GM12872 (cell line): Measurements from ENCODE around the gene NAPG.

Experiments
- TF ChIP-seq, protein P1 (sequence below): IDR thresholded peaks from 3 replicates; pipeline ENCODE4 v1.5.1; 2011; ENCODE audit warnings: low read depth, mild to moderate bottlenecking, low read length, moderate library complexity; ENCODE audit not compliant: insufficient read depth

Gene NAPG

DNA sequence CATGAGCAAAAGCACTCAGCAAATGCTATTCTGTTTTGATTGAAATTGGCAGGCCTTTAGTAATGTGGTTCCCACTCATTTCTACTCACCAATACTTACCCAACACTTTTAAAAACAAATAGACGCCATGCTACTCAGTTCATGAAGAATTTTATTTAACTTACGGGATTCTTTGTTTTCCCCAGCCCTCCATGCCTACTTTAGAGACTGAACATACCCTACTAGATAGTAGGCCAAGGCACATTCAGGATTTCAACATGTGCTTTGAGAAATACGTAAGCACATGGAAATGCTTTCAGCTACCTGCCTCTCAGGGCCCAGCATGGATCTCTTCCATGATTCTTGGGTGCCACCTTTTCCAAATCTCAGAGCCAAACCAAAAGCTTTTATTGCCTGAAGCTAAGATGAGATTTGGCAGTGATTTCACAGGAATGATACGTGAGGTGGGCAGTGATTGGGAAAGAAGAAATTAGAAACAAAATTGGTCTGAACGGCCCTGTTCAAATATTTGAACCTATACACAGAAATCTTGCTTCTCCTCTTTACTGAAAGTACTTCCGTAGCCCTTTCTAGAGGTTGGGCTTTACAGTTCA is 31.4 kb downstream of the NAPG start:
- TF ChIP-seq, protein P1, sequence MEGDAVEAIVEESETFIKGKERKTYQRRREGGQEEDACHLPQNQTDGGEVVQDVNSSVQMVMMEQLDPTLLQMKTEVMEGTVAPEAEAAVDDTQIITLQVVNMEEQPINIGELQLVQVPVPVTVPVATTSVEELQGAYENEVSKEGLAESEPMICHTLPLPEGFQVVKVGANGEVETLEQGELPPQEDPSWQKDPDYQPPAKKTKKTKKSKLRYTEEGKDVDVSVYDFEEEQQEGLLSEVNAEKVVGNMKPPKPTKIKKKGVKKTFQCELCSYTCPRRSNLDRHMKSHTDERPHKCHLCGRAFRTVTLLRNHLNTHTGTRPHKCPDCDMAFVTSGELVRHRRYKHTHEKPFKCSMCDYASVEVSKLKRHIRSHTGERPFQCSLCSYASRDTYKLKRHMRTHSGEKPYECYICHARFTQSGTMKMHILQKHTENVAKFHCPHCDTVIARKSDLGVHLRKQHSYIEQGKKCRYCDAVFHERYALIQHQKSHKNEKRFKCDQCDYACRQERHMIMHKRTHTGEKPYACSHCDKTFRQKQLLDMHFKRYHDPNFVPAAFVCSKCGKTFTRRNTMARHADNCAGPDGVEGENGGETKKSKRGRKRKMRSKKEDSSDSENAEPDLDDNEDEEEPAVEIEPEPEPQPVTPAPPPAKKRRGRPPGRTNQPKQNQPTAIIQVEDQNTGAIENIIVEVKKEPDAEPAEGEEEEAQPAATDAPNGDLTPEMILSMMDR: no peak

DNA sequence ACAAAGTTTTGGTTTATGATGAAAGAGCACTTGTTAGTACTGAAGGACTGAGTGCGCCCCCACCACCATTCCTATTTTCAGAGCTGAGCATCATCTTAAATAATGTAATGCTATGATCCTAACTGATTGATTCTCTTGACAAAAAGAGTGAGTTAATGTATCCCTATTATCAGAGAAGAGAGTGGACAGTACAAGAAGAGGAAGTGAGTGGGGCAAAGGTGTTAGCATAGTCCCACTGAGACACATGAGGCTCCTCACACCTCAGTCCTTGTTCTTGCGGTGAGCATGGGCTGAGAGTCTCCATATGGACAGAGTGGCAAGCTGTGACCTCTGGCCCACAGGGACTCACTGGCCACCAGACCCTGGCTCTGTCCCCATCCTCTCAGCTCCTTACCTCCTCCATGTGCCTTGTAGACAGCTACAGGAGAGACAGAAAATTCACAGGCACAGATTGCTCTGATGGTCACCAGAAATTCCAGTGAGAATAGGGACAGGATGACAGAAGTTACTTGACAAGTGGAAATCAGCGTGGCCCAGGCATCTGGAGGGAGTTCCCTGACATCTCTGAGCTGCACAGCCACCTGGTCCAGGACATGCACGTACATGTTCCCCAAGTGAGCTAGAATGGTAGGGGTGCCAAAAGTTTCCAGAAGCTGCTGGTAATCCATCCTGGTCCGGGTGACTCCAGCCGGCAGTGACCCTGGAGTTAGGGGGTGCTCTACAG is 32.6 kb downstream of the NAPG start:
- TF ChIP-seq, protein P1: no peak

DNA sequence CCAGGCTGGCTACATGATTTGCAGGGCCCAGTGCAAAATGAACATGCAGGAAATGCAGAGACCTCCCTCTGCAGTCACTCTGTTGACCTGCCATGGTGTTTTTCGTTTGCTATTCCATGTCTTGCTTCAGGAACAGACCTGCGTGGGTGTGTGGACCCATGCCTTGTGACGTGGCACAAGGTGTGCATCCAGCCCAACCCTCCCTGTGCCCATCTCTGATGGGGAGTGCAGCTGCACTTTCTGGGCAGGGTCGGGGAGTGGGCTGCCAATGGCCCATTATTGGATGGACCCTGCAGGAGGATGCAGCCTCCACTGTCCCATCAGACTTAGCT is 33.1 kb downstream of the NAPG start:
- TF ChIP-seq, protein P1: no peak

DNA sequence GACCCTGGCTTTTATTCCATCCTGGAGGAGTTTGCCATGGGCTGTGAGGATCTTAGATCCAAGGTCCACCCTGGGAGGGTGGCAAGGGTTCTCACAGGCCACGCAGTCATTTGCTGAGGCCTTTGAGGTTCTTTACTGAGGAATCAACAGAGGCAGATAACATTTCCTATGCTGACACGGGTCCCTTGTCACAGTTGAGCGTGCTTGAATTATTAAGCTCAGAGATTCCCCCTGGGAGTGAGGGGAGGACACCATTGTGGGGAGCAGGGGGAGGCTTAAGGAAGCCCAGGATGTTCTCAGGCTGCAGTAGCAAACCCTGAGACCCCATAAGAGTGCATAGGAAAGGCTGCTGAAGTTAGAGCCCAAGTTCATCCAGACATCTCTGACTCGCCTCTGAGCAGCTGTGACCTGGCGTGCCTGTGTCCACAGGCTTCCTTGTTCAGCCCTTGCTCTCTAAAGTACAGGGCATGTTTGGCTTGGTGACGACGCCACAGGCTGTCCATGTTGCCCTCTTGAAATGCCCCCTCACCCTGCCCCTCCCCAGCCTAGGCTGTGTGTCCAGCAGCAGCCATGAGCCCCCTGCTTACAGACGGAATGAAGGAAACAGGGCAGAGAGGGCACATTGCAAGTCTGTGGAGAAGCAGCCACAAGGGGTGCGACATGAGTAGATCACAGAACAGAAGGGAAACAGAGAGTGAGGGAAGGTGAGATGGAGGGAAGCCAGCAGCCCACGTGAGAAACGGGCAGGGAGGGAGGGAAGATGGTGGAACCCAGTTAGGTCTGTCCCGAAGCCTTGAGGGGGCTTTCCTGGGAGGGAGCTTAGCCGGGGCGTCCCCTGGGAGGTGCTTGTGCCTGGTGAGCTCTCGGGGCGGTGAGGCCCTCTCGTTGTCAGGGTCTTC is 34.0 kb downstream of the NAPG start:
- TF ChIP-seq, protein P1: no peak

DNA sequence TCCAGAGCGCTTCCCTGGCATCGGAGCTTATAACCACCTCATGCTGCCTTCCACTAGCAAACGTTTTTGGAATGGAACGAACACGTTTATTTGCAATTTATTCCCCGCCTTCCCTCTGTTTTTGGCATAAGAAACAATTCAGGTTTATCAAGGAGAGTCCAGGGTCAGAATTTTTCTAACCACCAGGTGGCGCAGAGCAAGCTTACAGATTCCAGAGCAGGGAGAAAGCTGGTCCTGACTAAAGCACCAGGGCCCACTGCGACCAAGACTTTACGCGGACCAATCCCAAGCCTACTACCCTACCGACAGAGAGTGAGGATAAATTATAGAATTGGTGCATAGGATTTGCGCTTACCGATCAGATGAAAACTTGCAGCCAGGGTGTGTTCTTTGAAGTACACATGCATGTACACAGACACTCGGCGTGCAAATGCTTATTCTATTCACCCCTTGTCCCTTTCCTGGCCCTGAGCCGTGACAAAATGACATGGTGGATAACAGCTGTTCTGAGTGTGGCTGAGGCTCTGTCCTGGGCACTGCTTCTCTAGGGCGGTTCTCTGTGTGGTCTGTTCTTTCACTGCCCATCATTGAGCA is 34.7 kb downstream of the NAPG start:
- TF ChIP-seq, protein P1: peak; percentile 75

DNA sequence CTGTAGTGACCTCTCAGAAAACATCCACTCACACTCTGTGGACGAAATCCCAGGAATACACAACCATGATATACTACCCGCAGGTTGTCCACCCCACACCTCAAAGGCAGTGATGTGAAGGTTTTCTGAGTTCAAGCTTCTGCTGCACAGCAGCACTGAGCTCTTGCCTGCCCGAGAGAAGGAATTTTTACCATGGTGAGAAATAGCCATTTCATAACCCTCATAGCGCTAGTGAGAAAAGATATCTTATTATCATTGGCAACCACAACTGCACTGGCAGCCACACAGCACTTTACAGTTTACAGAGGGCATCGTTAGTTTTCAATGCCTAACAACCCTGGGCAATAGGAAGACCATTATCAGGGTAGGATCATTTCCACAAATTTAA is 36.9 kb downstream of the NAPG start:
- TF ChIP-seq, protein P1: no peak

DNA sequence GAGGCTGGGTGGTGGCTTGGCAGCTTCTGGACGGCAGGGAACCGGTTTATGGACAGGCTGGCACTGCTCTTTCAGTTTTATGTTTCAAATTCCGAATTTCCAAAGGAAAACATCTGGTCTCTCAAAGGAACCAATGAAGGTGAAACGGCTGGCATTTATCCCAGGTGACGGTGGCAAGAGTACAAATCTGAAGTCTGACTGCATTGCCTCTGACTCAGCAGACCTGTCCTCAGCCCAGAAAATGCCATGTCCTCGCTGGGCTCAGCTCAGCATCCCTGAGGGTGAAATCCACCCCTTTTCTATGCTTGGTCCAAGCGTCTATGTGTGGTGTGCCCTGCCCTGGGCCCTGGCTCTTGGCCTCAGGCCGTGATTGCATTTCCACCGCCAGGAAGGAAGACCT is 38.1 kb downstream of the NAPG start:
- TF ChIP-seq, protein P1: no peak
